HL-60 (cell line): Measurements from ENCODE around the gene SYT6.
A peak's percentile ranks its signal among the peaks of the same experiment; 100 is the strongest.

Experiments
- DNase-seq, 2 experiments: peaks; one replicate each; pipeline ENCODE4 v3.0.0-alpha.2; 2010 to 2020; ENCODE audit warnings: low read depth in 1 of 2, low spot score in 1 of 2
- H3K27ac ChIP-seq: fragments of 250-450 bp; sonication (Bioruptor Pico); replicated peaks from 2 replicates; pipeline ENCODE4 v1.5.1; 2020; ENCODE audit warnings: mild to moderate bottlenecking, moderate library complexity
- H3K27me3 ChIP-seq: fragments of 250-450 bp; sonication (Bioruptor Pico); 2 replicates; pipeline ENCODE4 v1.5.1; 2021; ENCODE audit warnings: mild to moderate bottlenecking, moderate library complexity; ENCODE audit not compliant: insufficient read depth, poor library complexity, severe bottlenecking
- H3K4me3 ChIP-seq: replicated peaks from 2 replicates; pipeline ENCODE4 v1.5.1; 2011; ENCODE audit warnings: mild to moderate bottlenecking, control low read depth, low read length; ENCODE audit not compliant: insufficient read depth
- CTCF ChIP-seq: IDR thresholded peaks from one replicate; pipeline ENCODE4 v1.5.1; 2011; ENCODE audit warnings: low read length, control low read depth, inconsistent platforms; ENCODE audit not compliant: insufficient read depth
- GABPA ChIP-seq: IDR thresholded peaks from 2 replicates; pipeline ENCODE4 v1.6.1; 2012; ENCODE audit warnings: low read depth
- POLR2AphosphoS5 ChIP-seq: IDR thresholded peaks from 2 replicates; pipeline ENCODE4 v1.6.1; 2012; ENCODE audit warnings: low read depth
- SPI1 ChIP-seq: IDR thresholded peaks from 2 replicates; pipeline ENCODE4 v1.6.1; 2012; ENCODE audit warnings: low read depth, mild to moderate bottlenecking, borderline replicate concordance
- TF ChIP-seq, protein P1 (sequence below): IDR thresholded peaks from 2 replicates; pipeline ENCODE4 v1.6.1; 2012; ENCODE audit warnings: low read depth; ENCODE audit not compliant: insufficient replicate concordance

The SYT6 gene

DNA sequence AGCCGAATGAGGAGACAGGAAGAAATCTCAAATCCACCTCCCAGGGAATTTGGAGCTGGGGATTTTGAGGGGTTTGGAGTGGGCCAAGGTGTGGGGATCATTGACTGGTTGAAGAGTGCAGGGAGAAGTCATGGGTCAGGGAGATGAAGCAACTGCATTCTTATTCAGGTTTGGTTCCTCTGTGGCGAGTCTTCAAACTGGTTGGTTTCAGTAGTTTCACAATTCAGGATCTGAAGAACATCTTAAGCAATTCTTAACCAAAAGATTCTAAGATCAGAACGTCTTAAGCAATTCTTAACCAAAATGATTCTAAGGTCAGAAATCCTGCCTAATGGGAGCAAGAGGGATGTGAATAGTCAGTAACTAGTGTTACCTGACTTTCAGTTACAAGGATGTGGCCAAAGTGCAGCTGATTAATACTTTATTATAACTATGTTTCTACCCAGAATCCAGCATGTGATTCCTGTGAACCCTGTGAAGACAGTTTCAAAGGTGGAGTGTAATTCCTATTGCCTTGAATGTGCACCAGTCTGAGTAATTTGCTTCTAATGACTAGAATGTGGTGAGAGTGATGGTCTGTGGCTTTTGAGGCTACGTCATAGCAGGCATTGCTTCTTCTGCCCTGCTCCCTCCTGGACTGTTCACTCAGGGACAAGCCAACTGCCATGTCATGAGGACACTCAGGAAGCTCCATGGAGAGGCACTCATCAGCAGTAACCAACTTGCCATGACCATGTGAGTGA lies 113.2 kb downstream of the SYT6 start:
- H3K27me3 ChIP-seq: no peaks in the 10 kb centered on the region
- no peak overlapping the region for H3K27ac ChIP-seq
- 0 out of 2 replicates have a peak, but pooled peaks have one; percentile 19 for TF ChIP-seq GABPA
- TF ChIP-seq SPI1: peak; percentile 49; the same call in 1 of the 2 replicates
- TF ChIP-seq, protein P1, sequence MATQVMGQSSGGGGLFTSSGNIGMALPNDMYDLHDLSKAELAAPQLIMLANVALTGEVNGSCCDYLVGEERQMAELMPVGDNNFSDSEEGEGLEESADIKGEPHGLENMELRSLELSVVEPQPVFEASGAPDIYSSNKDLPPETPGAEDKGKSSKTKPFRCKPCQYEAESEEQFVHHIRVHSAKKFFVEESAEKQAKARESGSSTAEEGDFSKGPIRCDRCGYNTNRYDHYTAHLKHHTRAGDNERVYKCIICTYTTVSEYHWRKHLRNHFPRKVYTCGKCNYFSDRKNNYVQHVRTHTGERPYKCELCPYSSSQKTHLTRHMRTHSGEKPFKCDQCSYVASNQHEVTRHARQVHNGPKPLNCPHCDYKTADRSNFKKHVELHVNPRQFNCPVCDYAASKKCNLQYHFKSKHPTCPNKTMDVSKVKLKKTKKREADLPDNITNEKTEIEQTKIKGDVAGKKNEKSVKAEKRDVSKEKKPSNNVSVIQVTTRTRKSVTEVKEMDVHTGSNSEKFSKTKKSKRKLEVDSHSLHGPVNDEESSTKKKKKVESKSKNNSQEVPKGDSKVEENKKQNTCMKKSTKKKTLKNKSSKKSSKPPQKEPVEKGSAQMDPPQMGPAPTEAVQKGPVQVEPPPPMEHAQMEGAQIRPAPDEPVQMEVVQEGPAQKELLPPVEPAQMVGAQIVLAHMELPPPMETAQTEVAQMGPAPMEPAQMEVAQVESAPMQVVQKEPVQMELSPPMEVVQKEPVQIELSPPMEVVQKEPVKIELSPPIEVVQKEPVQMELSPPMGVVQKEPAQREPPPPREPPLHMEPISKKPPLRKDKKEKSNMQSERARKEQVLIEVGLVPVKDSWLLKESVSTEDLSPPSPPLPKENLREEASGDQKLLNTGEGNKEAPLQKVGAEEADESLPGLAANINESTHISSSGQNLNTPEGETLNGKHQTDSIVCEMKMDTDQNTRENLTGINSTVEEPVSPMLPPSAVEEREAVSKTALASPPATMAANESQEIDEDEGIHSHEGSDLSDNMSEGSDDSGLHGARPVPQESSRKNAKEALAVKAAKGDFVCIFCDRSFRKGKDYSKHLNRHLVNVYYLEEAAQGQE: peak; percentile 41
- TF ChIP-seq CTCF: no peak
- peak; percentile 57; the same call in 1 of the 2 replicates for TF ChIP-seq POLR2AphosphoS5
- H3K4me3 ChIP-seq: no peak overlapping the region
- DNase-seq: peak; percentile 75 to 97
